NCI-H82 treated with DMSO at 0.1 percent for 48 hours (cell line): ENCODE data around the gene TIMM23.
A peak's percentile ranks its signal among the peaks of the same experiment; 100 is the strongest.
"Not testable (repeated sequence)": the region's sequence is repeated elsewhere in the genome, so short reads cannot be mapped to it uniquely, and the experiment has no call there.

ENCODE experiments used
- DNase-seq: peaks from one replicate; lab custom pipeline; 2025; ENCODE audit not compliant: unreplicated experiment; lab: John Stamatoyannopoulos, UW

TIMM23 gene

GRCh38 chr10:45972106-45972812, at the start of gene TIMM23:
Gene TIMM23 (plus strand): TSS chr10:45972489. CDS start chr10:45972625, 136 bp downstream.
- peak; percentile 9 for DNase-seq

GRCh38 chr10:45926790-45927189, 45.5 kb upstream of the TIMM23 start:
- DNase-seq = not testable (repeated sequence)

DNA sequence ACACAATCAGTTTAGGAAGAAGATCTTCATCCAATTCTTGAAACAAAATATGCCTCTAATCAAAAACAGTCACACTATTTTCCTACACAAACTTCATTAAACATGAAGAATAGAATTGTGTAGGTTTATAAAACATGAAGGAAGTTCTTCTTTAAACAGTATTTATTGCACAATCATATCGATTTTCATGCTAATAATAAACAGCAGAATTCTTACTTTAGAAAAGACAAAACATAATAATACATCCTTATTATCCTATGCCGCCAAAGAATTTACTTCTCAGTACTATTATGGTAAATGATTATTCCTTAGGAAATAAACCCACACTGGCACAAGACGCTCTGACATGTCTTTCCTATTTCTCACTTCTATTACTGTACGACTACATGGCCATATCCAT, 41.0 kb upstream of the TIMM23 start:
- DNase-seq = not testable (repeated sequence)

DNA sequence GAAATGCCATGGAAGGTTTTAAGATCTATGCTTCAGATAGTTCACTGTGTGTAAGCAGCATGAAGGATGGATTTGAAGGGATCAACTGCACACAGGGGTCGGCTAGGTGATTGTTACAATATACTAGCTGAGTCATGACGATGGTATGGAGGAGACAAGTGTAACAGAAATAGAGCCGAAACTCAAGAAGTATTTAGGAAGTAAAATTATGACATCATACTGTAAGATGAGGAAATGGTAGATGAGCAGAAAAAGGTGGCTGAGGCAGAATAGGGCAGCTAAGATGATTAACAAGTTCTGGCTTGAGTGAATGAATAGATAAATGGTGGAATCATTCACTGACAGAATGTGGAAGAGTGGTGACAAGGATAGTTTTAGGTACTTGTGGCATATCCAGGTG, 37.5 kb upstream of the TIMM23 start:
- not testable (repeated sequence) for DNase-seq

- not testable (repeated sequence) for DNase-seq
Measured at GRCh38 chr10:45939176-45939697, 33.1 kb upstream of the TIMM23 start.

GRCh38 chr10:45941196-45941595, 31.1 kb upstream of the TIMM23 start:
- not testable (repeated sequence) for DNase-seq

DNA sequence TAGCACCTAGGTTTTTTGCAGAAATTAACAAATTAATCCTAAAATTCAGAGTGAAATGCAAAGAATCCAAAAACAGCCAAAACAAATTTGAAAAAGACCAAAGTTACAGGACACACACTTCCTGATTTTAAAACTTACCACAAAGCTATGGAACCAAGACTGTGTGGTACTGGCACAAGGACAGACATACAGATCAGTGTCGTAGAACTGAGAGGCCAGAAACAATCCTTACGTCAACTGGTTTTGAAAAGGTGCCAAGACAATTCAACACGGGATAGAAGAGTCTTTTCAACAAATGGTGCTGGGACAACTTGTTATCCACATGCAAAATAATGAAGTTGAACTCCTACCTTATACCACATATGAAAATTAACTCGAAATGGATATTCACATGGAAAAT, 26.8 kb upstream of the TIMM23 start:
- DNase-seq = not testable (repeated sequence)

DNA sequence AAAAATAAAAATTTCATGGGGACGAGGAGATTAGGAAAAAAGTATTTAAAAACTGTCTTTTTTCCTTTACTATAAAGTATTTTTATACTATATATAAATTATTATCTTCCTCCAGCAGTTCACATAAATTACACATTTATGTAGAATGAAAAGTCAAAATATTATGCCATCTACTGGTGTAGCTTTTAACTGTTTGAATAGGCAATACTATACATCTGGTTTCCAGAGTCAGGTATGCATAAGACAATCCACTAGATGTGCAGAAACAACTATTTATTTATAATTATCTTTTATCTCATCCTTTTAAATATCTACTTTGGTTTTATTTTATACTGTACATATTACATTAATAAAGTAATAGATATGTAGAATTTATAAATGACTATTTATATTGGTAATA, 24.9 kb upstream of the TIMM23 start:
- not testable (repeated sequence) for DNase-seq

GRCh38 chr10:45948801-45949200, 23.5 kb upstream of the TIMM23 start:
- not testable (repeated sequence) for DNase-seq

- DNase-seq = not testable (repeated sequence)
Measured at GRCh38 chr10:45954367-45954766, 17.9 kb upstream of the TIMM23 start.

DNA sequence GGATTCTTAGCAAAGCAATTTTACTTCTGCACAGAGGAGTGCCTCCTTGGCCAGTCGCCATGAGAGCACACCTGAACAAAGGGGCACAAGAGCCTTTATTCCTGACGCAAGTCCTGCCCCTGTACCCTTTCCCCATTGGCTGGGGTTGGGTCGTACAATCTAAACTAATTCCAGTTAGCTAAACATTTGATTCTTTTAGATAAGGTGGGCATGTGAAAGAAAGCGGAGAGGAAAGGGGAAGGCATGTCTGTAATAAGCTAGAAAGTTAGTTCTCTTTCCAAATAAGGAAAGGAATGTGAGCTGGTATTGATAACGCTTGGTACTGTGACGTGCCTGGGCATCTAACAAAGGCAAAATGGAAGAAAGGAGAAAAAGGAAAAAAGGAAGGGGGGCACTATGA, 15.7 kb upstream of the TIMM23 start:
- DNase-seq = not testable (repeated sequence)

DNA sequence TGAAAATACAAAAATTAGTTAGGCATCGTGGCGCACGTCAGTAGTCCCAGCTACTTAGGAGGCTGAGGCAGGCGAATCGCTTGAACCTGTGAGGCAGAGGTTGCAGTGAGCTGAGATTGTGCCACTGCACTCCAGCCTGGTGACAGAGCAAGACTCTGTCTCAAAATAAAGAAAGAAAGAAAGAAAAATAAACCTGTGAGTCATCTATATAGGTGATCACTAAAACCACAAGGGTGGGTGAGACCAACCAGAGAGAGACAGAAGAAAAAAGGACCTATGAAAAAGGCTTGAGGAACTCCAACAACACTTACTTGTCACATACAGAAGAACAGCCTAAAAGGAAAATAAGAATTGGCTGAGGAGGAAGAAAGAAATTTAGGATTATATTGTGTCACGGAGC, 14.4 kb upstream of the TIMM23 start:
- DNase-seq = not testable (repeated sequence)

DNA sequence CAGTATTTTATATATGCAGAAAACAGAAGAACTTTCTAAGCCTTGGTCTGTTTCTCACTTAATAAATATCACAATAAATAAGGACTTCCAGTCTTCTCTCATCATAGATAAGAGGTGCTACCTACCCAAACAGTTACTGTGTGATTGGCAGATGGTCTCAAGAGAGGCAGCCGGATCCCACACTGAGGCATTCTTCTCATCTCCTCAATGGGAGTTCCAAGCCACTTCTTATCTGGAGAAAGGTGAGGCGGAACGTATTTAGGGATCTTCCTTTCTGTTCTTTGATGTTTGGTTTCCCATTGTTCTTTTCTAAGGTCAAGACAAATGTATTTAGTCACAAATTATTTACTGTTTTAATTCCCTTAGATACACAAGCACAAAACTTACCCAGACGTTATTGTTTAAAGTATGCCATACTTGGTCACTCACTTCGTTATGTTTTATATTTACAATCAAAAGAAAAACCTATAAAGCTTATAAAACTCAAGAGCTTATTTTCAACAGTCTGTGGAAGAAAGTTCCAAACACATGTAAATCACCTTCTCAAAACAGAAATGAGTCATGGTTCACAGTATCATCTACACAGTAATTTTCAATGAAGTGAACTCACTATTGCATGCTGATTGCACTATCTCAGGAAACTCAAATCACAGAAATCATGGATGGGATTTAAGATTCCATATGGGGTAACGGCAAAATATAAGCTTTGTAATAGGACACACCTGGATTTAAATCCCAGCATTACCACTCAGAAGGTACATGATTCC, 9.4 kb upstream of the TIMM23 start:
- DNase-seq = not testable (repeated sequence)

GRCh38 chr10:45971019-45971418, 1.3 kb upstream of the TIMM23 start:
- not testable (repeated sequence) for DNase-seq

DNA sequence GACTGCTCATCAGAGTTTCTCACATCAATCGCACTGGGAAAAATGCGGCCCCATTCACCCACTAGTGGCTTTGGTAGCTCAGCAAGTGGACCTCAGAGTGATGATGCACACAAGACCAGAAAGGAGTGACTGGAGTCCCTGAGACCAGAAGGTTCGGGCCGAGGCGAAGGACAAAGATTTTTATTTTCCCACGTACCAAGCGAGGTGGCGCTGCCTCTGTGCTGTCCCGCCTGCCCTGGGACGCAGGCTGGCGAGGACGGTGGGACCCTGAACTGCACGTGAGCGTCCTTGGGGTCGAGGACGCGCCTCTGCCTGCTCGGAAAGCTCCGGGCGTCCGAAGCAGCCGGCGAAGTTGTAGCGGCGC, 565 bp upstream of the TIMM23 start:
- not testable (repeated sequence) for DNase-seq

DNA sequence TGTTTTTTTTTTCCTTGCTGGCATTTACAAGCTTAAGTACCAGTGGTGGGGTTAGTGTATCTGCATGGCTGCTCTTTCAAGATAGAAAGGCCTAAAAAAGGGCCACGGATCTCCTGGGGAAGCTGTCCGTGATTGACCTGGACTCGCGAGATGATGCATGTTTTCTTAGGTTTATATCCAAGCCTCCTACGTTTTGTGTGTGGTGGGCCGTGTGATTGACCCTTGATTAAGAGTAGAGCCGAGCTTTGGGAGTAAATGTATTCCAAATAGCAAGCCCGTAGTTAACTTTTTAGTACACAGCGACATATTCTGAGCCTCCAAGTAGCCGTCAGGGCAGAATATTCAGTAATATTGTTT, 502 bp downstream of the TIMM23 start:
- DNase-seq = not testable (repeated sequence)

DNA sequence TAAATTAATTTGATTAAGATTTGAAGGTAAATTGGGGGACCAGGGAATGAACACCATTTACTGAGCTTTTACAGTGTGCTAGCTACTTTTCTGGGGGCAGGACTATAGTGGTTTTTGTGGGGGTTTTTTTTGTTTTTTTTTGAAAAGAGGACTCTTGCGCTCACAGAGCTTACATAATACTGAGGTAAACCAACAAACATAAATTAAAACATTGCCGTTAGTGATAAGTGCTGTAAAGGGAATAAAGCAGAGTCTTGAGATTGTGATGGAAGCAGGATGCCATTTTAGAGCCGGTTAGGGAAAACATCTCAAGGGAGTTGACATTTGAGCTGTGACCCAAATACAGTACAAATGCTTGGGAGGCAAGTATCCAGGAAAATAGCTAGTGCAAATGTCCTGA, 1.8 kb downstream of the TIMM23 start:
- DNase-seq = not testable (repeated sequence)

DNA sequence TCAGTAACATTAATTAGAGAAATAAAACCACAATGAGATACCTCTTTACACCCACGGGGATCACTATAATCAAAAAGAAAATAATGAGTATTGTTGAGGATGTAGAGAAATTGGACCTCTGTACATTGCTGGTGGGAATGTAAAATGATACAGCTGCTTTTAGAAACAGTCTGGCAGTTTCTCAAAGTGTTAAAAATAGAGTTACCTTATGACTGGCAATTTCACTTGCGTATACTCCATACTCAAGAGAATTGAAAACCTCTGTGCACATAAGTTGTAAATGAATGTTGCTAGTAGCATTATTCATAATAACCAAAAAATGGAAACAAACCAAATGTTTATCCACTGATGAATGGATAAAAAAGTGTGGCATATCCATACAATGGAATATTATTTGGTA, 6.3 kb downstream of the TIMM23 start:
- not testable (repeated sequence) for DNase-seq

DNA sequence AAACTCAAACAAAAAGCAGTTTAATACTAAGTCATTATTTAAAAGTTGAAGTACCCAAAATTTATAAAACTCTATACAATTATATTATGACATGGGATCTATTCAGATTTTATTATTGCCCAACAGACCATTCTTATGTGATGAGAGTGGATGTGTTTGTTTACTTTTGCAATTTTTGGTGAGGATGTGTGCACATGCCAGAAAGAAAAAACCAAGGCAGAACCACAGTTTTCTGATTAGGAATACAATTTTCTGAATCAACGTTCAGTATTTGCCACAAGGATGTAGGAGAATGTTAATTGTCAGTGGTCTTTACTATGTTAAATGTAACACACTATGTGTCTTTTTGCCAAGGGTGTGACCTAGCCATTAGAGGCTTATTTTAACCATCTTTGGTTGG, 9.1 kb downstream of the TIMM23 start:
- DNase-seq = not testable (repeated sequence)

DNA sequence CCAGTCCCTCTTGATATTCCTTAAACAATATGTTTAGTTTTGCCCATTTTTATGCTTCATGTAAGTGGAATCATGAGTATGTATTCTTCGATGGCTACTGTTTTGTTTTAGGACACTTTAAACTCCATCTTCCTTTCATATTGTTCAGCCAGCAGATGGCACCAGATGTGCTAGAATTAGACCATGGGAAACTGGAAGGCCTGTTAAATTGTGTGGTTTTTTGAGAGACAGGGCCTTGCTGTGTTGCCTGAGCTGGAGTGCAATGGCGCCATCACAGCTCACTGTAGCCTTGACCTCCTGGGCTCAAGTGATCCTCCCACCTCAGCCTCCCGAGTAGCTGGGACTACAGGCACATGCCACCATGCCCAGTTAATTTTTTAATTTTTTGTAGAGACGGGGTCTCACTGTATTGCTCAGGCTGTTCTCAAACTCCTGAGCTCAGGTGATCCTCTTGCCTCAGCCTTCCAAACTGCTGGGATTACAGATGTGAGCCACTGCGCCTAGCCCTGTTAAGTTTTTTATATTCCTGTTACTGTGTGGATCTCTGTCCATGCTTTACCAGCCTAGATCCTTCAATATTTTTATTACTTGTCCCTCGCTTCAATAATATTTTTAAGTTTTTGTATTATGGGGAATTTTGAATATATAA, 11.4 kb downstream of the TIMM23 start:
- DNase-seq = not testable (repeated sequence)

DNA sequence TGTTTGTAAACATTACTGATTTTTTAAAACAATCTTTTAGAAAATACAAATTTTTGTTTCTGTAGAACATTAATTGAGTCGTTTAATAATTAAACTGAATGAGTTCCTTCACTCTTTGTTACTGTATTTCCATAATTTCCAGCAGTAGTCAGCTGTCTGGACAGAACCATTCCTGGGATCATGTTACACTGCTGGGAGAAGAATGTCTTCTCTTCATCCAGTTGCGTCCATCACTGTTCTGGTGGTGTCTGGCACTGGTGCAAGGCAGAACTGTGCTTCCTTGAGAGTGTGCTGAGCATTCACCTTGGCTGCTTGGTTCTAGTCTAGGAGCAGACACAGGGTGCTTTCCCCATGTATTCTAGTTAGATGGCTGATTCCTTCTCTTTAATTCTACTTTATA, 12.2 kb downstream of the TIMM23 start:
- not testable (repeated sequence) for DNase-seq

- DNase-seq = not testable (repeated sequence)
Measured at GRCh38 chr10:45985590-45985989, 13.3 kb downstream of the TIMM23 start.
